ENCODE data around the gene SOX5. TPM values are rescaled to one million over a fixed set of nuclear protein-coding genes. Genes with fewer than 3 reads are reported as not detected.

The SOX5 gene
- total RNA-seq, 1 experiment from 2014 or later = 3.1 TPM

DNA sequence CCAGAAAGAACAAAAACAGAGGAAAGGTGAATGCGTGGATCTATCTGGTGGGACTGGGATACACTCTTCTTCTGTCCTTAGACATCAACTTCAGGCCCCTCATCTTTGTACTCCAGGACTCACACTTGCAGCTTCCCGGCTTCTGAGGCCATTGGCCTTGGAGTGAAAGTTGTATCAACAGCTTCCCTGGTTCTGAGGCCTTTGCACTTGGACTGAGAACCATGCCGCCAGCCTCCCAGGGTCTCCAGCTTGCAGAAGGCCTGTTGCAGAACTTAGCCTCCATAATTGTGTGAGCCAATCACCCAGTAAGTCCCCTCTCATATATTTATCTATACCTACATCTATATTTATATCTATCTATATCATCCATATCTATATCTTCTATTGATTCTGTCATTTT is 218.4 kb downstream of the SOX5 start:
- no peak overlapping the region for H2BK5ac ChIP-seq (ENCODE audit: insufficient read length, low read length)
- no peak for DNase-seq
- H3T11ph ChIP-seq (ENCODE audit: low read length) = no peak overlapping the region
- no peaks in the 10 kb centered on the region for H3K27me3 ChIP-seq (ENCODE audit: insufficient read depth, low read length)
- H4K91ac ChIP-seq (ENCODE audit: insufficient read length, low read depth, low read length) = no peak overlapping the region
- WGBS (ENCODE audit: extremely low coverage, insufficient read length, low lambda C conversion rate) = no CpG with 5 or more reads among the region's 3 CpGs
- H2BK15ac ChIP-seq (ENCODE audit: low read depth, low read length) = no peak overlapping the region
- H3K4me1 ChIP-seq (ENCODE audit: insufficient read depth, low read length) = no peaks in the 10 kb centered on the region
- no peak overlapping the region for H2AK5ac ChIP-seq (ENCODE audit: insufficient read length, low read length)
- Mint-ChIP-seq H3K4me3 (no peak overlapping the region), H3K4me1 (no peaks in the 10 kb centered on the region; a peak in 1 of 4 replicates), H3K27ac (no peak overlapping the region), H3K36me3 (ENCODE audit: insufficient read depth in 1 of 3, low read depth in 3 of 3) (no peaks in the 10 kb centered on the region), H3K9me3 (no peaks in the 10 kb centered on the region), H3K27me3 (ENCODE audit: low read depth) (no peaks in the 10 kb centered on the region)
- H4K20me1 ChIP-seq (ENCODE audit: control insufficient read depth, insufficient read depth, insufficient read length) = no peaks in the 10 kb centered on the region
- H3K23me2 ChIP-seq (ENCODE audit: insufficient read length, low read depth, low read length, poor library complexity, severe bottlenecking) = no peaks in the 10 kb centered on the region
- no peak overlapping the region for H3K9ac ChIP-seq (ENCODE audit: extremely low read depth, insufficient read length, low read length)
- no peaks in the 10 kb centered on the region for H3K9me3 ChIP-seq (ENCODE audit: control insufficient read depth, low read depth, low read length)
- no peaks in the 10 kb centered on the region for H3K79me1 ChIP-seq (ENCODE audit: insufficient read depth, low read depth, low read length, poor library complexity, severe bottlenecking)
- no peak overlapping the region for H4K8ac ChIP-seq (replicated peaks; ENCODE audit: insufficient read length, low read depth, low read length)
- H3K27ac ChIP-seq (ENCODE audit: insufficient read length, low read depth, low read length) = no peak overlapping the region
- no peak overlapping the region for H3K23ac ChIP-seq (ENCODE audit: insufficient read length, low read depth, low read length)
- H2AFZ ChIP-seq (ENCODE audit: low read length) = no peak overlapping the region
- H2BK12ac ChIP-seq (ENCODE audit: insufficient read length, low read depth, low read length) = no peak overlapping the region
- no peak overlapping the region for H3K56ac ChIP-seq (ENCODE audit: insufficient read length, low read depth, low read length)
- no peak overlapping the region for H4K5ac ChIP-seq (ENCODE audit: insufficient read length, low read depth, low read length)
- no peak overlapping the region for H3K4ac ChIP-seq (ENCODE audit: low read depth, low read length)
- no peak overlapping the region for H3K14ac ChIP-seq (ENCODE audit: insufficient read depth, low read length)
- no peak overlapping the region for H3K18ac ChIP-seq (ENCODE audit: insufficient read length, low read depth, low read length)
- H3K4me2 ChIP-seq (ENCODE audit: insufficient read depth, insufficient read length, low read length) = no peak overlapping the region
- H2BK20ac ChIP-seq (ENCODE audit: low read depth, low read length, poor library complexity, severe bottlenecking) = no peak overlapping the region
- H2BK120ac ChIP-seq (ENCODE audit: low read depth, low read length, poor library complexity, severe bottlenecking) = no peak overlapping the region
- TF ChIP-seq, protein P1, sequence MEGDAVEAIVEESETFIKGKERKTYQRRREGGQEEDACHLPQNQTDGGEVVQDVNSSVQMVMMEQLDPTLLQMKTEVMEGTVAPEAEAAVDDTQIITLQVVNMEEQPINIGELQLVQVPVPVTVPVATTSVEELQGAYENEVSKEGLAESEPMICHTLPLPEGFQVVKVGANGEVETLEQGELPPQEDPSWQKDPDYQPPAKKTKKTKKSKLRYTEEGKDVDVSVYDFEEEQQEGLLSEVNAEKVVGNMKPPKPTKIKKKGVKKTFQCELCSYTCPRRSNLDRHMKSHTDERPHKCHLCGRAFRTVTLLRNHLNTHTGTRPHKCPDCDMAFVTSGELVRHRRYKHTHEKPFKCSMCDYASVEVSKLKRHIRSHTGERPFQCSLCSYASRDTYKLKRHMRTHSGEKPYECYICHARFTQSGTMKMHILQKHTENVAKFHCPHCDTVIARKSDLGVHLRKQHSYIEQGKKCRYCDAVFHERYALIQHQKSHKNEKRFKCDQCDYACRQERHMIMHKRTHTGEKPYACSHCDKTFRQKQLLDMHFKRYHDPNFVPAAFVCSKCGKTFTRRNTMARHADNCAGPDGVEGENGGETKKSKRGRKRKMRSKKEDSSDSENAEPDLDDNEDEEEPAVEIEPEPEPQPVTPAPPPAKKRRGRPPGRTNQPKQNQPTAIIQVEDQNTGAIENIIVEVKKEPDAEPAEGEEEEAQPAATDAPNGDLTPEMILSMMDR (conservative IDR thresholded peaks at IDR 0.05) = no peak
- H3K79me2 ChIP-seq (ENCODE audit: insufficient read depth, low read length) = no peaks in the 10 kb centered on the region

All from H9 (cell line).